Colonic mucosa (tissue), 4 donors: Measurements from ENCODE around the gene ABCB11. TPM values are rescaled to one million over a fixed set of nuclear protein-coding genes. Genes with fewer than 3 reads are reported as not detected.

Source experiments
- DNase-seq: peaks from one replicate; pipeline ENCODE4 v3.0.0-alpha.2; 2020
- H3K27ac ChIP-seq: fragments of 200-600 bp; one replicate; pipeline ENCODE4 v1.8.0; 2021
- H3K27me3 ChIP-seq: fragments of 200-600 bp; one replicate; pipeline ENCODE4 v1.8.0; 2021
- H3K36me3 ChIP-seq: fragments of 200-600 bp; one replicate; pipeline ENCODE4 v1.8.0; 2021
- H3K4me1 ChIP-seq: fragments of 200-600 bp; one replicate; pipeline ENCODE4 v1.8.0; 2021; ENCODE audit warnings: mild to moderate bottlenecking
- H3K4me3 ChIP-seq: fragments of 200-600 bp; one replicate; pipeline ENCODE4 v1.8.0; 2021
- H3K9ac ChIP-seq, 2 donors: one replicate each; pipeline ENCODE4 v1.7.0; 2013; ENCODE audit warnings: control low read depth in 2 of 2, low read depth in 2 of 2, low read length in 2 of 2
- H3K9me3 ChIP-seq: fragments of 200-600 bp; one replicate; pipeline ENCODE4 v1.8.0; 2021
- intact Hi-C: fragments of 100-400 bp; cut with DNase I; formaldehyde crosslinking; loops from one replicate; pipeline ENCODE4 v1.14.1; 2022
- total RNA-seq, 2 donors: library from RNA; stranded (reverse); fragmentation: NEBNext Ultra II Directional in 1 of 2; extraction: Animal tissue kit (Norgen Biotek cat#: 25700) in 1 of 2; gene quantifications; one replicate each; pipeline ENCODE4 v1.2.1, GENCODE V29; 2021
- TF ChIP-seq, protein P1 (sequence below): fragments of 200-600 bp; IDR thresholded peaks from one replicate; pipeline ENCODE4 v1.8.0; 2022; ENCODE audit warnings: antibody characterized with exemption, mild to moderate bottlenecking
- donor health status: healthy.
- donor health status: DM: no; HTN: no; CAD: no.
- donor health status: DM: no; HTN: no; CAD: no.

Gene ABCB11
- total RNA-seq, 2 donors from 2014 or later: 0.74 to 1.1 TPM

- intact Hi-C loops: no loop called here
- TF ChIP-seq, protein P1, sequence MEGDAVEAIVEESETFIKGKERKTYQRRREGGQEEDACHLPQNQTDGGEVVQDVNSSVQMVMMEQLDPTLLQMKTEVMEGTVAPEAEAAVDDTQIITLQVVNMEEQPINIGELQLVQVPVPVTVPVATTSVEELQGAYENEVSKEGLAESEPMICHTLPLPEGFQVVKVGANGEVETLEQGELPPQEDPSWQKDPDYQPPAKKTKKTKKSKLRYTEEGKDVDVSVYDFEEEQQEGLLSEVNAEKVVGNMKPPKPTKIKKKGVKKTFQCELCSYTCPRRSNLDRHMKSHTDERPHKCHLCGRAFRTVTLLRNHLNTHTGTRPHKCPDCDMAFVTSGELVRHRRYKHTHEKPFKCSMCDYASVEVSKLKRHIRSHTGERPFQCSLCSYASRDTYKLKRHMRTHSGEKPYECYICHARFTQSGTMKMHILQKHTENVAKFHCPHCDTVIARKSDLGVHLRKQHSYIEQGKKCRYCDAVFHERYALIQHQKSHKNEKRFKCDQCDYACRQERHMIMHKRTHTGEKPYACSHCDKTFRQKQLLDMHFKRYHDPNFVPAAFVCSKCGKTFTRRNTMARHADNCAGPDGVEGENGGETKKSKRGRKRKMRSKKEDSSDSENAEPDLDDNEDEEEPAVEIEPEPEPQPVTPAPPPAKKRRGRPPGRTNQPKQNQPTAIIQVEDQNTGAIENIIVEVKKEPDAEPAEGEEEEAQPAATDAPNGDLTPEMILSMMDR: no peak
- DNase-seq: no peak
Observed at GRCh38 chr2:169029341-169029740, 1.8 kb downstream of the ABCB11 start.

GRCh38 chr2:169027234-169027633 is 3.9 kb downstream of the ABCB11 start:
- Histone ChIP-seq H3K9me3 (no peaks in the 10 kb centered on the region), H3K4me1 (no peaks in the 10 kb centered on the region), H3K4me3 (no peak overlapping the region), H3K27me3 (no peaks in the 10 kb centered on the region), H3K9ac (no peak overlapping the region), H3K27ac (no peak overlapping the region), H3K36me3 (no peaks in the 10 kb centered on the region)
- DNase-seq: no peak
- intact Hi-C loops: no loop called here
- TF ChIP-seq, protein P1: no peak

More at GRCh38 chr2:169029341-169029740, 1.8 kb downstream of the ABCB11 start:
- H3K9ac ChIP-seq: no peak overlapping the region
- no peak overlapping the region for H3K4me3 ChIP-seq
- H3K27me3 ChIP-seq: no peaks in the 10 kb centered on the region
- no peaks in the 10 kb centered on the region for H3K4me1 ChIP-seq
- H3K27ac ChIP-seq: no peak overlapping the region
- H3K36me3 ChIP-seq: no peaks in the 10 kb centered on the region
- no peaks in the 10 kb centered on the region for H3K9me3 ChIP-seq

- no peak overlapping the region for H3K9ac ChIP-seq
- no peaks in the 10 kb centered on the region for H3K27me3 ChIP-seq
- intact Hi-C loops: no loop called here
- no peak overlapping the region for H3K27ac ChIP-seq
- TF ChIP-seq, protein P1: no peak
- DNase-seq: no peak
- no peaks in the 10 kb centered on the region for H3K4me1 ChIP-seq
- no peaks in the 10 kb centered on the region for H3K36me3 ChIP-seq
- no peaks in the 10 kb centered on the region for H3K9me3 ChIP-seq
- no peak overlapping the region for H3K4me3 ChIP-seq
Observed at GRCh38 chr2:169026056-169026455, 5.1 kb downstream of the ABCB11 start.

DNA sequence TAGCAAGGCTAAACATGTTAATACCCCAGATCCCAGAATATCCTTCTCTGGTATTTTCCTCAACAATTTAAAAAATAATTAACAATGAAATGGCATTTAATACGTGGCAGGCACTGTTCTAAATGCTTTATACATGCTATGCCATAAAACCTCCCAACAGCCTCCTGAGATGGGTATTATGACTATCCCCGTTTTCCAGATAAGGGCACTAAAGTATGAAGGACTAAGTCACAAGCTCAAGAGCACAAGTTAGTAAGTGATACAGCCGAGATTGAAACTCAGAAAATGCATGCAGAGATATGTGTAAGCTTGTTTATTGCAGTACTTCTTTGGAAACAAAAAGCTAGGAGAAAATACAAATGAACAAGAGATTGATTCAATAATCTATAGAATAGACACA is 8.0 kb downstream of the ABCB11 start:
- no peaks in the 10 kb centered on the region for H3K4me1 ChIP-seq
- DNase-seq: no peak
- no peaks in the 10 kb centered on the region for H3K36me3 ChIP-seq
- no peaks in the 10 kb centered on the region for H3K9me3 ChIP-seq
- no peak overlapping the region for H3K4me3 ChIP-seq
- intact Hi-C loops: no loop called here
- no peak overlapping the region for H3K9ac ChIP-seq
- no peak overlapping the region for H3K27ac ChIP-seq
- no peaks in the 10 kb centered on the region for H3K27me3 ChIP-seq
- TF ChIP-seq, protein P1: no peak

- intact Hi-C loops: loop anchor here (10.0 kb wide), 1 partner anchor 1664 kb away; no protein-coding TSS in a partner anchor
- no peak for DNase-seq
- no peak overlapping the region for H3K9ac ChIP-seq
- H3K27ac ChIP-seq: no peak overlapping the region
- H3K9me3 ChIP-seq: no peaks in the 10 kb centered on the region
- no peaks in the 10 kb centered on the region for H3K4me1 ChIP-seq
- no peaks in the 10 kb centered on the region for H3K27me3 ChIP-seq
- TF ChIP-seq, protein P1: no peak
- H3K36me3 ChIP-seq: no peaks in the 10 kb centered on the region
- no peak overlapping the region for H3K4me3 ChIP-seq
Observed at GRCh38 chr2:169018390-169018789, 12.7 kb downstream of the ABCB11 start.
